H1 (cell line): ENCODE measurements around the gene PCDHGA1.

ENCODE experiments used
- BACH1 ChIP-seq: IDR thresholded peaks from 2 replicates; pipeline ENCODE4 v1.6.1; 2012; ENCODE audit warnings: low read length, improper control_type of control experiment
- BCL11A ChIP-seq, 2 experiments: IDR thresholded peaks; one replicate each; pipeline ENCODE4 v1.6.1; 2011; ENCODE audit warnings: low read depth in 2 of 2, low read length in 2 of 2, mild to moderate bottlenecking in 2 of 2
- EGR1 ChIP-seq: IDR thresholded peaks from 2 replicates; pipeline ENCODE4 v1.6.1; 2011; ENCODE audit warnings: low read depth, low read length, borderline replicate concordance
- GABPA ChIP-seq: IDR thresholded peaks from 2 replicates; pipeline ENCODE4 v1.6.1; 2011; ENCODE audit warnings: mild to moderate bottlenecking, low read length, moderate library complexity, borderline replicate concordance; ENCODE audit not compliant: insufficient read depth
- JUN ChIP-seq: IDR thresholded peaks from 2 replicates; pipeline ENCODE4 v1.6.1; 2011; ENCODE audit warnings: low read depth, mild to moderate bottlenecking, improper control_type of control experiment, low read length
- JUND ChIP-seq: IDR thresholded peaks from 2 replicates; pipeline ENCODE4 v1.6.1; 2011; ENCODE audit warnings: mild to moderate bottlenecking, improper control_type of control experiment, low read length
- POLR2A ChIP-seq, 2 experiments: IDR thresholded peaks; 1 replicate in 1 of 2; 2 replicates in 1 of 2; pipeline ENCODE4 v1.6.1; 2011; ENCODE audit warnings: low read depth in 2 of 2, low read length in 2 of 2, mild to moderate bottlenecking in 2 of 2; ENCODE audit errors: control extremely low read depth in 1 of 2
- RNF2 ChIP-seq: fragments of 200-900, 300-1000 bp; sonication (generic); IDR thresholded peaks from 2 replicates; pipeline ENCODE4 v1.7.1; 2016; ENCODE audit warnings: borderline replicate concordance, low read depth, mild to moderate bottlenecking, antibody characterized with exemption, low read length; ENCODE audit not compliant: poor library complexity, severe bottlenecking; ENCODE audit errors: missing control alignments
- YY1 ChIP-seq: IDR thresholded peaks from 2 replicates; pipeline ENCODE4 v1.6.1; 2011; ENCODE audit warnings: low read depth, mild to moderate bottlenecking, low read length
- TF ChIP-seq, protein P1 (sequence below), 3 experiments: IDR thresholded peaks; 1 replicate in 2 of 3; 2 replicates in 1 of 3; pipeline versions ENCODE4 v1.5.1 to v1.6.1; 2011; ENCODE audit warnings: low read length in 3 of 3, mild to moderate bottlenecking in 3 of 3, inconsistent platforms in 2 of 3, low read depth in 1 of 3, moderate library complexity in 1 of 3; ENCODE audit not compliant: insufficient read depth in 1 of 3; ENCODE audit errors: control extremely low read depth in 1 of 3
- TF ChIP-seq, protein P2 (sequence below): IDR thresholded peaks from 2 replicates; pipeline ENCODE4 v1.6.1; 2012; ENCODE audit warnings: inconsistent platforms
- TF ChIP-seq, protein P3 (sequence below): IDR thresholded peaks from 2 replicates; pipeline ENCODE4 v1.6.1; 2012; ENCODE audit warnings: low read length, inconsistent platforms

DNA sequence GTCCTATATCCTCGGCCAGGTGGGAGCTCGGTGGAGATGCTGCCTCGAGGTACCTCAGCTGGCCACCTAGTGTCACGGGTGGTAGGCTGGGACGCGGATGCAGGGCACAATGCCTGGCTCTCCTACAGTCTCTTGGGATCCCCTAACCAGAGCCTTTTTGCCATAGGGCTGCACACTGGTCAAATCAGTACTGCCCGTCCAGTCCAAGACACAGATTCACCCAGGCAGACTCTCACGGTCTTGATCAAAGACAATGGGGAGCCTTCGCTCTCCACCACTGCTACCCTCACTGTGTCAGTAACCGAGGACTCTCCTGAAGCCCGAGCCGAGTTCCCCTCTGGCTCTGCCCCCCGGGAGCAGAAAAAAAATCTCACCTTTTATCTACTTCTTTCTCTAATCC is 147.5 kb downstream of the PCDHGA1 start:
- TF ChIP-seq JUN (no peak), POLR2A (IDR thresholded peaks at IDR 0.05; ENCODE audit: control extremely low read depth in 1 of 2, low read depth in 2 of 2, low read length in 2 of 2) (no peak), YY1 (no peak), GABPA (no peak), BCL11A (IDR thresholded peaks at IDR 0.05; ENCODE audit: low read depth in 2 of 2, low read length in 2 of 2) (no peak), RNF2 (no peak), BACH1 (no peak), JUND (no peak), EGR1 (no peak)
- TF ChIP-seq, protein P1, sequence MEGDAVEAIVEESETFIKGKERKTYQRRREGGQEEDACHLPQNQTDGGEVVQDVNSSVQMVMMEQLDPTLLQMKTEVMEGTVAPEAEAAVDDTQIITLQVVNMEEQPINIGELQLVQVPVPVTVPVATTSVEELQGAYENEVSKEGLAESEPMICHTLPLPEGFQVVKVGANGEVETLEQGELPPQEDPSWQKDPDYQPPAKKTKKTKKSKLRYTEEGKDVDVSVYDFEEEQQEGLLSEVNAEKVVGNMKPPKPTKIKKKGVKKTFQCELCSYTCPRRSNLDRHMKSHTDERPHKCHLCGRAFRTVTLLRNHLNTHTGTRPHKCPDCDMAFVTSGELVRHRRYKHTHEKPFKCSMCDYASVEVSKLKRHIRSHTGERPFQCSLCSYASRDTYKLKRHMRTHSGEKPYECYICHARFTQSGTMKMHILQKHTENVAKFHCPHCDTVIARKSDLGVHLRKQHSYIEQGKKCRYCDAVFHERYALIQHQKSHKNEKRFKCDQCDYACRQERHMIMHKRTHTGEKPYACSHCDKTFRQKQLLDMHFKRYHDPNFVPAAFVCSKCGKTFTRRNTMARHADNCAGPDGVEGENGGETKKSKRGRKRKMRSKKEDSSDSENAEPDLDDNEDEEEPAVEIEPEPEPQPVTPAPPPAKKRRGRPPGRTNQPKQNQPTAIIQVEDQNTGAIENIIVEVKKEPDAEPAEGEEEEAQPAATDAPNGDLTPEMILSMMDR (IDR thresholded peaks at IDR 0.05; ENCODE audit: control extremely low read depth in 1 of 3, insufficient read depth in 1 of 3, low read depth in 1 of 3, low read length in 3 of 3), result no peak
- TF ChIP-seq, protein P2, sequence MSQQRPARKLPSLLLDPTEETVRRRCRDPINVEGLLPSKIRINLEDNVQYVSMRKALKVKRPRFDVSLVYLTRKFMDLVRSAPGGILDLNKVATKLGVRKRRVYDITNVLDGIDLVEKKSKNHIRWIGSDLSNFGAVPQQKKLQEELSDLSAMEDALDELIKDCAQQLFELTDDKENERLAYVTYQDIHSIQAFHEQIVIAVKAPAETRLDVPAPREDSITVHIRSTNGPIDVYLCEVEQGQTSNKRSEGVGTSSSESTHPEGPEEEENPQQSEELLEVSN, result no peak
- TF ChIP-seq, protein P3, sequence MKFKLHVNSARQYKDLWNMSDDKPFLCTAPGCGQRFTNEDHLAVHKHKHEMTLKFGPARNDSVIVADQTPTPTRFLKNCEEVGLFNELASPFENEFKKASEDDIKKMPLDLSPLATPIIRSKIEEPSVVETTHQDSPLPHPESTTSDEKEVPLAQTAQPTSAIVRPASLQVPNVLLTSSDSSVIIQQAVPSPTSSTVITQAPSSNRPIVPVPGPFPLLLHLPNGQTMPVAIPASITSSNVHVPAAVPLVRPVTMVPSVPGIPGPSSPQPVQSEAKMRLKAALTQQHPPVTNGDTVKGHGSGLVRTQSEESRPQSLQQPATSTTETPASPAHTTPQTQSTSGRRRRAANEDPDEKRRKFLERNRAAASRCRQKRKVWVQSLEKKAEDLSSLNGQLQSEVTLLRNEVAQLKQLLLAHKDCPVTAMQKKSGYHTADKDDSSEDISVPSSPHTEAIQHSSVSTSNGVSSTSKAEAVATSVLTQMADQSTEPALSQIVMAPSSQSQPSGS, result no peak
